Hematopoietic multipotent progenitor cell treated with erythropoietin and hydrocortisone succinate and interleukin-3 and kit ligand, for 8 days (in vitro differentiated cells): Measurements from ENCODE around the gene RAP2B.

ENCODE experiments used
- DNase-seq: peaks from one replicate; pipeline ENCODE4 v3.0.0-alpha.2; 2015

Gene RAP2B

GRCh38 chr3:153195349-153195879 lies 33.4 kb downstream of the RAP2B start:
- no peak for DNase-seq

DNA sequence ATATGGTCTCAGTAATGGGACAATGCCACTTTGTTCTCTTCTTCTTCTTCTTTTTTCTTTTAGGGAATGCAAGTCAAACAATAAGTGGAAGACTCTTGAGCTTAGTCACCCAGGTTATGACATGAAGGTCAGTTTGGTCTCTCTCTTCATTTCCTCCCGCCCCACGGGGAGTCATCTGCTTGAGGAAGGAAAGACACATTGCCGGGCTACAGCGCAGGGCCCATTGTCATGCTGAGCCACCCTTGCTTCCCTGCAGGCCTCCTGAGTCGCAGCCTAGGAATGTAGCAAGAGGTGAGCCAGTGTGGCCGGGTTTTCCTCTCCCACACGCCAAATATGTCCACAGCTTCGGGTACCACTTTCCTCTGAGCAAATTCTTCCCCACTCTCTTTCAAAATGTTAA lies 47.6 kb downstream of the RAP2B start:
- no peak for DNase-seq

- DNase-seq = no peak
These were observed 48.1 kb downstream of the RAP2B start for GRCh38 chr3:153210146-153210545.

- no peak for DNase-seq
These were observed 48.6 kb downstream of the RAP2B start for GRCh38 chr3:153210660-153211059.

DNA sequence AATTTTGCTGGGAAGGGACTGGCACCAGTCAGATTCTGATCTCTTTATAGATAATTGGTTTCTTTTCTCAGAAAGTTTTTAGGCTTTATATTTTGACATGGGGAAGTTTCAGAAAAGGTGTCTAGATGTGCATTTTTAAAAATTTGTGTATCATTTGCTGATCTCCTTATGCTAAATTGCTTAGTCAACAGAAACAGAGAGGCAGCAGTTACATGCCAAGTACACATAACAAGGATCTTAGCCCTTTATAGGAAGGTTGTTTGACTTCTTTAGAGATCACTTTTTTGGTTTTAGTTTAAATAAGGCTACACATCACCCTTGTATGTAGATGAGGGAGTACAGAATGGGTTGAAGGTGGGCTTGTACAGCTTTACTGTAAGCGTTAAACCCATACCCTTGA lies 53.5 kb downstream of the RAP2B start:
- no peak for DNase-seq

DNA sequence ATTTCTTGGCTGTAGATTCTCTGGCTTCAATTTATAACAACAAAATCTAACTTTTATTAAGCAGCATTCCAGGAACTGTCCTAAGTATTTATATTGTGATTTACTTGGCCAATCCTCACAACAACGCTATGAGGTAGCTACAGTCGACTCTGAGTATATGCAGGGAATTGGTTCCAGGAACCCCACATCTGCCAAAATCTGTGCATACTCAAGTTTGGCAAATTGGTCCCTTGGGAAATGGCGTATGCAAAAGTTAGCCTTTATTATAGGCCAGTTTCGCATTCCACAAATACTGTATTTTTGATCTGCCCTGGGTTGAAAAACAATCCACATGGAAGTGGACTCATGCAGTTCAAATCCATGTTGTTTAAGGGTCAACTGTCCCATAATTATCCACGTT lies 53.9 kb downstream of the RAP2B start:
- DNase-seq = no peak

DNA sequence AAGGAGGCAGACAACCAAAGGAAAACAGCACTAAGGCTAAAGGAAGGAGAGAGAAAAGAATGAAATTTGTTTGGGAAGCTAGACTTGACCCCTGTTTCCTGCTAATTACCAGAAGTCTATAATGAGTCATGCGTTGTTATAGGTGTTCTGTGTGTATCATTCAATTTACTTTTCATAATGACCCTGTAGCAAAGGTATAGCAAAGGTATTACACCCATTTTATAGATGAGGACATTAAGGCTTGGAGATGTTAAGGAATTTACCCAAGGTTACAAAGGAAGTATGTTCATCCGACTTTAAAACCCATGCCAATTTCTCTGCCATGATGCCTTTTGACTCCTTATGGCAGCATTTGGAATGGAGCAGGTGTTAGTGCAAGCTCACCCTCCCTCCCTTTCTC lies 54.9 kb downstream of the RAP2B start:
- DNase-seq = no peak

DNA sequence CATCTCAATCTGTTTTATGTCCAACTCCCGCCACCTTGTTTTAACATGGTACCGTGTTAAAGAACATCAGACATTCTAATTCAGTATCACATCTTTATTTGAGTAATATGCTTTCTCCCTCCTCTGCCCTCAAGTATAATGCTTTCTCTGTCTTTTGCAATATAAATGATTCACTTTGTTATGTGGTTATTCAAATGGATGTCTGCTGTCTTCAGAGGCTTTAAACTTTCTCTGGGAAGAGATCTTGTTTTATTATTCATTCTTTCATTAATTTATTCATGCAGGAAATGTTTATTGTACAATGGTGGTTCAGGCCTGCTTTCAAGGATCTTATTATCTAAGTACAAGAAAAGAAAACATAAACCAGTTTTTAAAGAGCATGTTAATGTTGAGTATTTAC lies 57.1 kb downstream of the RAP2B start:
- DNase-seq = no peak
